H1 (cell line): ENCODE measurements around the gene SEMA3B. TPM values are rescaled to one million over a fixed set of nuclear protein-coding genes. Genes with fewer than 3 reads are reported as not detected.

Source experiments
- CTCF ChIA-PET: fragments of 300-600 bp; sonication (Branson Sonifier 250); formaldehyde crosslinking; loops from one replicate; lab custom pipeline; 2021; ENCODE audit not compliant: partially characterized antibody; lab: Charles Lee
- POLR2A ChIA-PET: fragments of 300-600 bp; sonication (Branson Sonifier 250); formaldehyde crosslinking; loops from one replicate; lab custom pipeline; 2021; ENCODE audit warnings: inconsistent platforms; ENCODE audit not compliant: partially characterized antibody; lab: Charles Lee
- DNase-seq, 2 experiments: peaks; one replicate each; pipeline versions ENCODE4 v3.0.0 to v3.0.0-alpha.2; 2010 to 2022; ENCODE audit warnings: low spot score in 2 of 2, low read depth in 1 of 2, mixed read lengths in 1 of 2
- FAIRE-seq: peaks from 2 replicates; lab custom pipeline; 2011; peaks lifted over from hg19 to GRCh38; lab: Jason Lieb, UNC
- H2AFZ ChIP-seq: 2 replicates; pipeline ENCODE4 v1.8.1; 2012; ENCODE audit warnings: low read length, inconsistent platforms
- H2AK5ac ChIP-seq: 2 replicates; pipeline ENCODE4 v1.6.1; 2013; ENCODE audit warnings: low read depth, low read length
- H2BK120ac ChIP-seq: replicated peaks from 2 replicates; pipeline ENCODE3; 2013; ENCODE audit warnings: low read depth, low read length, inconsistent platforms
- H2BK12ac ChIP-seq: 2 replicates; pipeline ENCODE4 v1.6.1; 2013; ENCODE audit warnings: low read depth, low read length
- H2BK15ac ChIP-seq: 2 replicates; pipeline ENCODE4 v1.6.1; 2013; ENCODE audit warnings: low read length
- H2BK20ac ChIP-seq: 2 replicates; pipeline ENCODE4 v1.6.1; 2013; ENCODE audit warnings: low read length
- H2BK5ac ChIP-seq: 2 replicates; pipeline ENCODE4 v1.6.1; 2013; ENCODE audit warnings: low read depth, low read length
- H3K14ac ChIP-seq: 2 replicates; pipeline ENCODE4 v1.6.1; 2013; ENCODE audit warnings: inconsistent platforms; ENCODE audit not compliant: insufficient read length
- H3K18ac ChIP-seq: 2 replicates; pipeline ENCODE4 v1.6.1; 2013; ENCODE audit warnings: low read length; ENCODE audit errors: extremely low read depth
- H3K23ac ChIP-seq: 2 replicates; pipeline ENCODE4 v1.6.1; 2013; ENCODE audit warnings: inconsistent platforms; ENCODE audit not compliant: insufficient read length
- H3K23me2 ChIP-seq: 2 replicates; pipeline ENCODE4 v1.6.1; 2013; ENCODE audit warnings: low read depth, low read length
- H3K27ac ChIP-seq: 2 replicates; pipeline ENCODE4 v1.6.1; 2011; ENCODE audit warnings: low read depth, low read length, inconsistent platforms
- H3K27me3 ChIP-seq, 4 experiments: replicated peaks in 1 of 4; 1 replicate in 1 of 4; 2 replicates in 3 of 4; pipeline versions ENCODE4 v1.6.1 to v1.8.1; 2011 to 2013; ENCODE audit warnings: low read length in 3 of 4, mild to moderate bottlenecking in 3 of 4, inconsistent platforms in 2 of 4, mixed read lengths in 2 of 4, moderate library complexity in 1 of 4; ENCODE audit not compliant: control insufficient read depth in 3 of 4, insufficient read depth in 3 of 4; ENCODE audit errors: extremely low read depth in 1 of 4
- H3K36me3 ChIP-seq, 4 experiments: 2 replicates each; pipeline versions ENCODE4 v1.6.1 to v1.8.1; 2011 to 2013; ENCODE audit warnings: mild to moderate bottlenecking in 4 of 4, low read length in 3 of 4, moderate library complexity in 2 of 4, control low read depth in 1 of 4, inconsistent platforms in 1 of 4; ENCODE audit not compliant: insufficient read depth in 4 of 4, control insufficient read depth in 2 of 4
- H3K4ac ChIP-seq: replicated peaks from 2 replicates; pipeline ENCODE3; 2013; ENCODE audit warnings: low read length, low read depth, mixed read lengths, inconsistent platforms; ENCODE audit not compliant: insufficient read length
- H3K4me1 ChIP-seq, 4 experiments: replicated peaks in 1 of 4; 1 replicate in 1 of 4; 2 replicates in 3 of 4; pipeline versions ENCODE4 v1.6.1 to v1.8.1; 2011 to 2013; ENCODE audit warnings: low read length in 3 of 4, inconsistent platforms in 2 of 4, mixed read lengths in 1 of 4; ENCODE audit not compliant: insufficient read depth in 4 of 4, control insufficient read depth in 3 of 4
- H3K4me2 ChIP-seq, 2 experiments: 2 replicates each; pipeline versions ENCODE4 v1.6.1 to v1.8.1; 2011 to 2013; ENCODE audit warnings: low read depth in 2 of 2, low read length in 2 of 2, control low read depth in 1 of 2, inconsistent platforms in 1 of 2, mild to moderate bottlenecking in 1 of 2; ENCODE audit not compliant: insufficient read depth in 1 of 2
- H3K4me3 ChIP-seq, 4 experiments: fragments of 200-600, 300-600 bp in 1 of 4; sonication (generic), shearing (Covaris generic), sonication (Bioruptor Twin) in 1 of 4; 2 replicates each; pipeline versions ENCODE4 v1.5.1 to v1.8.1; 2011 to 2016; ENCODE audit warnings: low read length in 4 of 4, low read depth in 3 of 4, control low read depth in 2 of 4, inconsistent platforms in 2 of 4, mild to moderate bottlenecking in 2 of 4, mixed read lengths in 1 of 4, moderate library complexity in 1 of 4; ENCODE audit not compliant: insufficient read depth in 2 of 4; ENCODE audit errors: extremely low read depth in 1 of 4
- H3K56ac ChIP-seq: replicated peaks from 2 replicates; pipeline ENCODE3; 2013; ENCODE audit warnings: low read depth, mild to moderate bottlenecking, mixed read lengths, low read length, inconsistent platforms; ENCODE audit not compliant: insufficient read length
- H3K79me1 ChIP-seq: 2 replicates; pipeline ENCODE4 v1.6.1; 2013; ENCODE audit warnings: low read depth, low read length, control low read depth
- H3K79me2 ChIP-seq, 2 experiments: 2 replicates each; pipeline versions ENCODE4 v1.6.1 to v1.8.1; 2012 to 2013; ENCODE audit warnings: low read length in 2 of 2, mild to moderate bottlenecking in 2 of 2, inconsistent platforms in 1 of 2; ENCODE audit not compliant: insufficient read depth in 2 of 2, control insufficient read depth in 1 of 2
- H3K9ac ChIP-seq, 4 experiments: replicated peaks in 1 of 4; 1 replicate in 1 of 4; 2 replicates in 3 of 4; pipeline versions ENCODE4 v1.6.1 to v1.8.1; 2011 to 2013; ENCODE audit warnings: low read depth in 3 of 4, low read length in 3 of 4, control low read depth in 2 of 4, mild to moderate bottlenecking in 2 of 4, moderate library complexity in 2 of 4, inconsistent platforms in 1 of 4; ENCODE audit errors: extremely low read depth in 1 of 4
- H3K9me3 ChIP-seq, 2 experiments: 2 replicates each; pipeline versions ENCODE4 v1.6.1 to v1.8.1; 2012 to 2013; ENCODE audit warnings: mild to moderate bottlenecking in 2 of 2, moderate library complexity in 2 of 2, control low read depth in 1 of 2, inconsistent platforms in 1 of 2, low read depth in 1 of 2, low read length in 1 of 2, mixed read lengths in 1 of 2; ENCODE audit not compliant: insufficient read depth in 2 of 2
- H4K20me1 ChIP-seq, 2 experiments: replicated peaks in 1 of 2; 2 replicates each; pipeline versions ENCODE3 to v1.8.1; 2011 to 2013; ENCODE audit warnings: inconsistent platforms in 2 of 2, low read length in 2 of 2, mild to moderate bottlenecking in 1 of 2; ENCODE audit not compliant: insufficient read depth in 2 of 2, control insufficient read depth in 1 of 2
- H4K5ac ChIP-seq: 2 replicates; pipeline ENCODE4 v1.6.1; 2013; ENCODE audit warnings: low read length, low read depth, mixed read lengths, inconsistent platforms; ENCODE audit not compliant: insufficient read length
- H4K8ac ChIP-seq: 2 replicates; pipeline ENCODE4 v1.8.0; 2013; ENCODE audit warnings: mild to moderate bottlenecking, moderate library complexity, low read length, inconsistent platforms; ENCODE audit not compliant: insufficient read depth; ENCODE audit errors: extremely low read depth
- H4K91ac ChIP-seq: replicated peaks from 2 replicates; pipeline ENCODE3; 2013; ENCODE audit warnings: low read length, mixed read lengths, inconsistent platforms; ENCODE audit not compliant: insufficient read length
- BRCA1 ChIP-seq: IDR thresholded peaks from 2 replicates; pipeline ENCODE4 v1.6.1; 2012; ENCODE audit warnings: low read depth, low read length, improper control_type of control experiment
- CBX5 ChIP-seq: fragments of 300-800, 300-1000 bp; sonication (generic); IDR thresholded peaks from 2 replicates; pipeline ENCODE4 v1.7.1; 2016; ENCODE audit warnings: antibody characterized with exemption, low read length, low read depth
- CREB1 ChIP-seq: IDR thresholded peaks from 2 replicates; pipeline ENCODE4 v1.6.1; 2012; ENCODE audit warnings: inconsistent platforms
- KDM1A ChIP-seq: fragments of 200-600, 300-600 bp; sonication (generic); IDR thresholded peaks from 2 replicates; pipeline ENCODE4 v1.7.1; 2016; ENCODE audit warnings: mild to moderate bottlenecking, low read length, borderline replicate concordance
- POLR2A ChIP-seq, 2 experiments: IDR thresholded peaks; 1 replicate in 1 of 2; 2 replicates in 1 of 2; pipeline ENCODE4 v1.6.1; 2011; ENCODE audit warnings: low read depth in 2 of 2, low read length in 2 of 2, mild to moderate bottlenecking in 2 of 2; ENCODE audit errors: control extremely low read depth in 1 of 2
- RFX5 ChIP-seq: IDR thresholded peaks from 2 replicates; pipeline ENCODE4 v1.6.1; 2011; ENCODE audit warnings: low read depth, low read length, improper control_type of control experiment, borderline replicate concordance
- SP1 ChIP-seq: IDR thresholded peaks from 2 replicates; pipeline ENCODE4 v1.6.1; 2011; ENCODE audit warnings: low read depth, low read length
- SP2 ChIP-seq: IDR thresholded peaks from 2 replicates; pipeline ENCODE4 v1.6.1; 2012; ENCODE audit warnings: mild to moderate bottlenecking, low read length, inconsistent platforms
- TAF1 ChIP-seq: IDR thresholded peaks from 2 replicates; pipeline ENCODE4 v1.6.1; 2011; ENCODE audit warnings: mild to moderate bottlenecking, low read depth, low read length
- TAF7 ChIP-seq: optimal IDR thresholded peaks from 2 replicates; pipeline ENCODE3; 2011; ENCODE audit warnings: low read depth, mild to moderate bottlenecking, inconsistent platforms, low read length, moderate library complexity, borderline replicate concordance
- TBP ChIP-seq: IDR thresholded peaks from 2 replicates; pipeline ENCODE4 v1.6.1; 2011; ENCODE audit warnings: low read depth, low read length, improper control_type of control experiment
- WGBS, 2 experiments: shearing (Covaris generic) in 1 of 2; methylation state at CpG; one replicate each; pipeline versions ENCODE4 v1.1.6 to v1.1.7; 2013 to 2015; ENCODE audit warnings: low lambda C conversion rate in 2 of 2, mixed read lengths in 2 of 2, inconsistent platforms in 1 of 2, low coverage in 1 of 2, missing lambda C conversion rate in 1 of 2; ENCODE audit not compliant: insufficient replicate concordance in 2 of 2, insufficient coverage in 1 of 2, insufficient read length in 1 of 2; ENCODE audit errors: extremely low coverage in 1 of 2, missing lambda C conversion rate in 1 of 2; 5-methylcytosine and 5-hydroxymethylcytosine counted together
- polyA plus RNA-seq, 7 experiments: library from polyadenylated mRNA; depleted of rRNA in 3 of 7; stranded (reverse) in 5 of 7; unstranded in 2 of 7; fragments of >200 nt in 5 of 7; fragments of 200-250 nt in 2 of 7; gene quantifications; 1 replicate in 5 of 7; 2 replicates in 1 of 7; 4 replicates in 1 of 7; pipeline versions ENCODE4 v1.2.1 to v1.2.3, GENCODE V29; 2011 to 2013; ENCODE audit warnings: missing spikeins in 2 of 7, mixed read lengths in 2 of 7
- total RNA-seq: library from RNA; stranded (reverse); fragmentation: NEBNext Ultra II Directional; extraction: Animal tissue kit (Norgen Biotek cat#: 25700); gene quantifications from 2 replicates; pipeline ENCODE4 v1.2.1, GENCODE V29; 2021

Gene SEMA3B
- total and polyA plus RNA-seq, 2 of the 8 experiments (the other 6 are each of a cell fraction or from before 2014, with no cell fraction given) = 3.0 to 4.7 TPM

DNA sequence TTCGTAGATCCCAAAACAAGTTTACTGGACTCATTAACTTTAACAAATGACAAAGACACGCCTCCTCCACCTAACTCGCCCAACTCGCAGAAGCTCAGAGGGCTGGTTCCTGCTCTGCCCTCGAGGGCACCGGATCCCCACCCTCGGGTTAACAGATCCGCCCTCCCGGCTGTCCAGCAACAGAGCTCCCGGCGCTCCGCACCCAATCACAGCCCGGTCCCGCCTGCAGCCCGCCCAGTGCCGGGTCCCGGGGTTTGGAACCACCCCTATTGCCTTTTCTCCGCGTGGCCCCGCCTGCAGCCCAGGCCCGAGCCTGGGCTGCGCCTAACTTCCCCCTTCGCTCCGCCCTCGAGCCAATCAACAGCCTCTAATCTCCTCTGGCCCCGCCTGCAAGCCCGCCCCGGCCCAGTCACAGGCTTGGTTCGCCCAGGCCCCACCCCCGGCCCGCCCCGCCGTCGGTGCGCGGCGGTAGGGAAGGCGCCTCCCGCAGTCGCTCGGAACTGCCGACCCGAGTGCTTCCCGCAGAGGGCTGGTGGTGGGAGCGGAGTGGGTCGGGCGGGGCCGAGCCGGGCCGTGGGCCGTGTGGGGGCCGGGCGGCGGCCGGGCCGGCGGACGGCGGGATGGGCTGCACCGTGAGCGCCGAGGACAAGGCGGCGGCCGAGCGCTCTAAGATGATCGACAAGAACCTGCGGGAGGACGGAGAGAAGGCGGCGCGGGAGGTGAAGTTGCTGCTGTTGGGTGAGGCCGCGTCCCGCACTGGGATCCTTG, 33.0 kb upstream of the SEMA3B start, which contains the start of gene GNAI2:
Gene GNAI2, plus strand, starts transcription at position 489 of the 768 bp plus-strand sequence. Its CDS starts 132 bp downstream, at position 621.
- peak within 1 kb of the TSS; percentile 92; the same call in 1 of the 2 replicates for H2BK5ac ChIP-seq
- peak; percentile 80 for FAIRE-seq
- H4K5ac ChIP-seq = no peak within 1 kb of the TSS
- peak within 1 kb of the TSS; percentile 61; the same call in 1 of the 2 replicates for H2BK15ac ChIP-seq
- H3K79me2 ChIP-seq = peaks cover 12 to 46% of the 10 kb centered on the region in 2 experiments
- peak within 1 kb of the TSS; percentile 52 for H4K91ac ChIP-seq
- peak within 1 kb of the TSS; percentile 93 for H3K18ac ChIP-seq
- no peak within 1 kb of the TSS for H2AFZ ChIP-seq
- peak within 1 kb of the TSS; percentile 86 to 93 (median 90) for H3K4me3 ChIP-seq
- H3K27me3 ChIP-seq = no peaks in the 10 kb centered on the region; a peak in 1 of 7 replicates
- peak within 1 kb of the TSS; percentile 87 for H3K4ac ChIP-seq
- 0 out of 2 replicates have a peak within 1 kb of the TSS, but pooled peaks have one; percentile 61 for H3K27ac ChIP-seq
- H3K14ac ChIP-seq = no peak within 1 kb of the TSS
- H3K4me1 ChIP-seq = peaks cover 6 to 39% (median 36%) of the 10 kb centered on the region in 4 experiments
- H3K36me3 ChIP-seq = no peaks in the 10 kb centered on the region
- peaks cover 13 to 34% of the 10 kb centered on the region in 2 experiments for H4K20me1 ChIP-seq
- no peak within 1 kb of the TSS for H3K23ac ChIP-seq
- peak within 1 kb of the TSS; percentile 82 to 96 for H3K4me2 ChIP-seq
- no peaks in the 10 kb centered on the region for H3K9me3 ChIP-seq
- H2BK20ac ChIP-seq = no peak within 1 kb of the TSS
- ChIA-PET POLR2A (interaction anchor here (0.6 to 4.1 kb wide), 15 partner anchors 8 to 97 kb away, joined by 3 to 33 read pairs (median 4); partner anchors contain the start of gene GNAT1), CTCF (interaction anchor here (12.9 to 53.5 kb wide), 3 partner anchors 14 to 42 kb away, joined by 121 to 2149 read pairs (median 2149); partner anchors contain the start of genes GNAI2, GNAT1, LSMEM2 and SEMA3B)
- H2BK12ac ChIP-seq = peak within 1 kb of the TSS; percentile 84; the same call in 1 of the 2 replicates
- H3K23me2 ChIP-seq = peaks cover 16% of the 10 kb centered on the region; the same call in 1 of the 2 replicates
- H3K56ac ChIP-seq = peak within 1 kb of the TSS; percentile 24
- no peak within 1 kb of the TSS for H2BK120ac ChIP-seq
- 1% methylated on average over 27 of the region's 75 CpGs; no CpG with 5 or more reads in 1 of the 2 experiments for WGBS, 2 experiments
- no peak within 1 kb of the TSS for H2AK5ac ChIP-seq
- H4K8ac ChIP-seq = peak within 1 kb of the TSS; percentile 81
- H3K79me1 ChIP-seq = peaks cover 5% of the 10 kb centered on the region
- DNase-seq = peak; percentile 95 to 96
- H3K9ac ChIP-seq = peak within 1 kb of the TSS; percentile 72 to 83 (median 79)
- peak; percentile 36; the same call in 1 of the 2 replicates for TF ChIP-seq RFX5
- peak; percentile 77; the same call in 1 of the 2 replicates for TF ChIP-seq SP1
- TF ChIP-seq TAF1 = peak; percentile 89
- peak; percentile 86 for TF ChIP-seq TBP
- no peak for TF ChIP-seq KDM1A
- no peak for TF ChIP-seq BRCA1
- 0 out of 2 replicates have a peak, but pooled peaks have one; percentile 17 for TF ChIP-seq CREB1
- TF ChIP-seq SP2 = no peak; the same call in 1 of the 2 replicates
- no peak for TF ChIP-seq CBX5
- peak; percentile 87 for TF ChIP-seq TAF7
- TF ChIP-seq POLR2A (IDR thresholded peaks at IDR 0.05; ENCODE audit: control extremely low read depth in 1 of 2, low read depth in 2 of 2, low read length in 2 of 2) = peak in 1 of 2 experiments; percentile 77; a peak in 2 of 3 replicates
